ENCODE measurements around the gene SMTNL2. TPM values are rescaled to one million over a fixed set of nuclear protein-coding genes. Genes with fewer than 3 reads are reported as not detected.
A peak's percentile ranks its signal among the peaks of the same experiment; 100 is the strongest.

Gene SMTNL2
- total RNA-seq, 1 experiment from 2014 or later, result 2.7 TPM

DNA sequence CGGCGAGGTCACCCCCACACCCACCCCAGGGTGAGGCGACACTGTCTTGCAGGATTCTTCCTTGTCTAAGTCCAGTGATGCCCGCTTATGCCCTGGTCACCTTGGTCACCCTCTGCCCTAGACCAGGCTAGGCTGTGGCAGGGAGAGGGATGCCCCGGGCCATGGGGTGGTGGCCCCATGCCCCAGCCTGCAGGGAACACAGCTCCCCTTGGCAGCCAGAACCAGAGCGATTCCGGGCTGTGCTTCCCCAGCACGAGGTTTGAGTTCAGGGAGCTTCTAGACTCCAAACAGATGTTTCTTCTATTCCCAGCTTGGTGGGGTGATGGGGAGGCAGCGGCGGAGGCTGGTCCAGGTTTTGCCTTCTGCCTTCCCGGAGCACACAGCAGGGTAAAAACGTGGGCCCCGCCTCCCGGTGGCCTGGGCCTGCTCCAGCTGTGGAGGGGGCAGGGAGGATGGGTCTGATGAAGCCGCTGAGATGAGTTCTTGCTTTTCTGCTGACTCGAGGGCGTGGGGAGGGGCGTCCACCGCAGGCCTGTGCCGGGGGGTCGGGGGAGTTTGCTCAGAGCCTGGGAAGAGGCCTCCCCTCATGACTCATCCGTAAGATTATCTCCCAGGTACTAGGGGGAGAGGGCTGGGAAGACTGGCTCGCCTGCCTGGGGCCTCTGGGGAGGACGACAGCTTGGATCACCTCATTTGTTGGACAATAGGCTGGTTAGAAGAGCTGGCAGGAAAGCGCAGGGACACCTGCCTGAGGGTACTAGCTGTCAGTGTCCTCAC is 15.4 kb downstream of the SMTNL2 start (continued):
- no peak; the same call in 1 of the 2 replicates for TF ChIP-seq HMGXB4 (CRISPR knock-in tag; IDR thresholded peaks at IDR 0.05)
- TF ChIP-seq PRRX2 (CRISPR knock-in tag; IDR thresholded peaks at IDR 0.05), result no peak
- TF ChIP-seq JUN (CRISPR knock-in tag; IDR thresholded peaks at IDR 0.05), result no peak
- TF ChIP-seq TEAD1 (CRISPR knock-in tag; IDR thresholded peaks at IDR 0.05), result no peak
- no peak for TF ChIP-seq CBFB (CRISPR knock-in tag; IDR thresholded peaks at IDR 0.05; ENCODE audit: low read depth)
- no peak for TF ChIP-seq ERG (CRISPR knock-in tag; IDR thresholded peaks at IDR 0.05)
- TF ChIP-seq USF2 (CRISPR knock-in tag; IDR thresholded peaks at IDR 0.05), result no peak
- no peak for TF ChIP-seq IRF1 (CRISPR knock-in tag; IDR thresholded peaks at IDR 0.05)
- no peak for TF ChIP-seq AR (CRISPR knock-in tag; IDR thresholded peaks at IDR 0.05)
- TF ChIP-seq ZNF121 (CRISPR knock-in tag; IDR thresholded peaks at IDR 0.05), result no peak
- no peak for TF ChIP-seq E2F4 (CRISPR knock-in tag; IDR thresholded peaks at IDR 0.05; ENCODE audit: borderline replicate concordance, low read depth)

DNA sequence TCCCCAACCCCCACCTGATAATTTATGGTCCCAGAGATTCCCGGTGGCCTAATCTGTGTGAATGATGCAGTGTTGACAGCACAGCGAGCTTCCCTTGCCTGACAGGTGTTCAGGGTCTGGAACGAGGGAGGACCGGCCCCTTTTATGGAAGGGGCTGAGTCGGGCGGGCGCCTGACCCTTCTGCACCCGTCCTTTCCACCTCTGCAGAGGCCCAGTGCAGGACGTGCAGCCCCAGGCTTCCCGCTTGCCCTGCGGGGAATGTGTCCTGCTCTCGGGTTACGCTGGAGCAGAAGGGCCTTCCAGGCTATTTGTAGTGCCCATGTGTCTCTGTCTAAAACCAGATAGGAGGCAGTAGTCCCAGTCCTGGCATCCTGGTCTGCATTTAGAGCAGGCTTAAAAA is 16.2 kb downstream of the SMTNL2 start:
- Mint-ChIP-seq H3K9me3 (no peaks in the 10 kb centered on the region), H3K36me3 (no peaks in the 10 kb centered on the region), H3K4me1 (peaks cover 27% of the 10 kb centered on the region), H3K27ac (peak overlapping the region; percentile 70; the same call in 1 of the 2 replicates), H3K4me3 (peak overlapping the region; percentile 39; the same call in 1 of the 2 replicates), H3K27me3 (ENCODE audit: low read depth) (no peaks in the 10 kb centered on the region)
- DNase-seq (ENCODE audit: low spot score) (peak; percentile 45), ATAC-seq (peak; percentile 54)
- POLR2A ChIA-PET, result interaction anchor here (0.8 kb wide), 1 partner anchor 14 kb away, joined by 3 read pairs; no protein-coding TSS in a partner anchor
- CTCF ChIA-PET, result interaction anchor here (3.5 to 4.6 kb wide), 2 partner anchors 24 to 34 kb away, joined by 28 to 30 read pairs; no protein-coding TSS in a partner anchor
- TF ChIP-seq TCF7 (CRISPR knock-in tag; IDR thresholded peaks at IDR 0.05; ENCODE audit: low read depth), result no peak
- no peak for TF ChIP-seq SMAD3 (CRISPR knock-in tag; IDR thresholded peaks at IDR 0.05; ENCODE audit: borderline replicate concordance)
- no peak for TF ChIP-seq NFE2L1 (CRISPR knock-in tag; IDR thresholded peaks at IDR 0.05)
- TF ChIP-seq, protein P1, sequence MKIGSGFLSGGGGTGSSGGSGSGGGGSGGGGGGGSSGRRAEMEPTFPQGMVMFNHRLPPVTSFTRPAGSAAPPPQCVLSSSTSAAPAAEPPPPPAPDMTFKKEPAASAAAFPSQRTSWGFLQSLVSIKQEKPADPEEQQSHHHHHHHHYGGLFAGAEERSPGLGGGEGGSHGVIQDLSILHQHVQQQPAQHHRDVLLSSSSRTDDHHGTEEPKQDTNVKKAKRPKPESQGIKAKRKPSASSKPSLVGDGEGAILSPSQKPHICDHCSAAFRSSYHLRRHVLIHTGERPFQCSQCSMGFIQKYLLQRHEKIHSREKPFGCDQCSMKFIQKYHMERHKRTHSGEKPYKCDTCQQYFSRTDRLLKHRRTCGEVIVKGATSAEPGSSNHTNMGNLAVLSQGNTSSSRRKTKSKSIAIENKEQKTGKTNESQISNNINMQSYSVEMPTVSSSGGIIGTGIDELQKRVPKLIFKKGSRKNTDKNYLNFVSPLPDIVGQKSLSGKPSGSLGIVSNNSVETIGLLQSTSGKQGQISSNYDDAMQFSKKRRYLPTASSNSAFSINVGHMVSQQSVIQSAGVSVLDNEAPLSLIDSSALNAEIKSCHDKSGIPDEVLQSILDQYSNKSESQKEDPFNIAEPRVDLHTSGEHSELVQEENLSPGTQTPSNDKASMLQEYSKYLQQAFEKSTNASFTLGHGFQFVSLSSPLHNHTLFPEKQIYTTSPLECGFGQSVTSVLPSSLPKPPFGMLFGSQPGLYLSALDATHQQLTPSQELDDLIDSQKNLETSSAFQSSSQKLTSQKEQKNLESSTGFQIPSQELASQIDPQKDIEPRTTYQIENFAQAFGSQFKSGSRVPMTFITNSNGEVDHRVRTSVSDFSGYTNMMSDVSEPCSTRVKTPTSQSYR (CRISPR knock-in tag; IDR thresholded peaks at IDR 0.05), result no peak
- no peak for TF ChIP-seq ATF2 (CRISPR knock-in tag; IDR thresholded peaks at IDR 0.05; ENCODE audit: borderline replicate concordance, low read depth)
- TF ChIP-seq ZNF671 (CRISPR knock-in tag; IDR thresholded peaks at IDR 0.05), result no peak
- TF ChIP-seq RELA (CRISPR knock-in tag; IDR thresholded peaks at IDR 0.05; ENCODE audit: borderline replicate concordance), result no peak
- TF ChIP-seq HMGA2 (CRISPR knock-in tag; IDR thresholded peaks at IDR 0.05), result no peak
- no peak for TF ChIP-seq IRF1 (CRISPR knock-in tag; IDR thresholded peaks at IDR 0.05)

All from WTC11 (cell line).